ENCODE measurements around the gene SLC38A5.

DNA sequence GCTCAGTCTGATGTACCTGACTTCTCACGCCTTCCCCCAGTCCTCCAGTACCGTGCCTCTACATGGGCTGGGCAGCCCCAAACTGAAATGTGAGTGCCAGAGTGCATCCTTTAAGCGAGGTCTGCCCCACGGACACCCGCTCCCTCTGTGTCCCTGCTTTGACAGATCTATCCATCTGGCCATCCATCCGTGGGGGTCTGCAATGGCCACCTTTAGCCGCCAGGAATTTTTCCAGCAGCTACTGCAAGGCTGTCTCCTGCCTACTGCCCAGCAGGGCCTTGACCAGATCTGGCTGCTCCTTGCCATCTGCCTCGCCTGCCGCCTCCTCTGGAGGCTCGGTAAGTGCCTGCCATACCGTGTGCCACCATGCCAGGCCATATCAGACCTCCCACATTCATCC, 39.6 kb upstream of the SLC38A5 start:
- TF ChIP-seq, protein P1, sequence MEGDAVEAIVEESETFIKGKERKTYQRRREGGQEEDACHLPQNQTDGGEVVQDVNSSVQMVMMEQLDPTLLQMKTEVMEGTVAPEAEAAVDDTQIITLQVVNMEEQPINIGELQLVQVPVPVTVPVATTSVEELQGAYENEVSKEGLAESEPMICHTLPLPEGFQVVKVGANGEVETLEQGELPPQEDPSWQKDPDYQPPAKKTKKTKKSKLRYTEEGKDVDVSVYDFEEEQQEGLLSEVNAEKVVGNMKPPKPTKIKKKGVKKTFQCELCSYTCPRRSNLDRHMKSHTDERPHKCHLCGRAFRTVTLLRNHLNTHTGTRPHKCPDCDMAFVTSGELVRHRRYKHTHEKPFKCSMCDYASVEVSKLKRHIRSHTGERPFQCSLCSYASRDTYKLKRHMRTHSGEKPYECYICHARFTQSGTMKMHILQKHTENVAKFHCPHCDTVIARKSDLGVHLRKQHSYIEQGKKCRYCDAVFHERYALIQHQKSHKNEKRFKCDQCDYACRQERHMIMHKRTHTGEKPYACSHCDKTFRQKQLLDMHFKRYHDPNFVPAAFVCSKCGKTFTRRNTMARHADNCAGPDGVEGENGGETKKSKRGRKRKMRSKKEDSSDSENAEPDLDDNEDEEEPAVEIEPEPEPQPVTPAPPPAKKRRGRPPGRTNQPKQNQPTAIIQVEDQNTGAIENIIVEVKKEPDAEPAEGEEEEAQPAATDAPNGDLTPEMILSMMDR (conservative IDR thresholded peaks at IDR 0.05), result no peak
- no peak for TF ChIP-seq EZH2 (IDR thresholded peaks at IDR 0.05; ENCODE audit: low read depth)

Data from PC-9 (cell line).